ENCODE data around the gene TGFB2. TPM values are rescaled to one million over a fixed set of nuclear protein-coding genes. Genes with fewer than 3 reads are reported as not detected.

TGFB2 gene
- 28.0 and 36.3 TPM in 2 replicates for total RNA-seq

GRCh38 chr1:218344814-218345672, at the start of gene TGFB2:
TSS of gene TGFB2 (plus strand) at chr1:218345336. CDS start at chr1:218346702, 1,366 bp downstream.
- peak within 1 kb of the TSS; percentile 81 for H3K4me3 ChIP-seq (ENCODE audit: low read depth, low read length)
- TF ChIP-seq CTCF (IDR thresholded peaks at IDR 0.05; ENCODE audit: insufficient read depth, low read depth, low read length): no peak
- peak; percentile 89 for DNase-seq (ENCODE audit: low read depth)

- no peak overlapping the region for H3K4me3 ChIP-seq (ENCODE audit: low read depth, low read length)
- TF ChIP-seq CTCF (IDR thresholded peaks at IDR 0.05; ENCODE audit: insufficient read depth, low read depth, low read length): no peak
- DNase-seq (ENCODE audit: low read depth): no peak
Observed at GRCh38 chr1:218296162-218296561, 49.0 kb upstream of the TGFB2 start.

GRCh38 chr1:218297461-218297860, 47.7 kb upstream of the TGFB2 start:
- DNase-seq (ENCODE audit: low read depth): no peak
- TF ChIP-seq CTCF (IDR thresholded peaks at IDR 0.05; ENCODE audit: insufficient read depth, low read depth, low read length): no peak
- no peak overlapping the region for H3K4me3 ChIP-seq (ENCODE audit: low read depth, low read length)

GRCh38 chr1:218297867-218298266, 47.3 kb upstream of the TGFB2 start:
- H3K4me3 ChIP-seq (ENCODE audit: low read depth, low read length): no peak overlapping the region
- no peak for DNase-seq (ENCODE audit: low read depth)
- no peak for TF ChIP-seq CTCF (IDR thresholded peaks at IDR 0.05; ENCODE audit: insufficient read depth, low read depth, low read length)

GRCh38 chr1:218298398-218298797, 46.7 kb upstream of the TGFB2 start:
- no peak overlapping the region for H3K4me3 ChIP-seq (ENCODE audit: low read depth, low read length)
- TF ChIP-seq CTCF (IDR thresholded peaks at IDR 0.05; ENCODE audit: insufficient read depth, low read depth, low read length): no peak
- no peak for DNase-seq (ENCODE audit: low read depth)

- peak; percentile 59 for TF ChIP-seq CTCF (IDR thresholded peaks at IDR 0.05; ENCODE audit: insufficient read depth, low read depth, low read length)
- DNase-seq (ENCODE audit: low read depth): peak; percentile 60
- H3K4me3 ChIP-seq (ENCODE audit: low read depth, low read length): no peak overlapping the region
Observed at GRCh38 chr1:218299416-218299815, 45.7 kb upstream of the TGFB2 start.

Measured in fibroblast of villous mesenchyme (primary cell).